ENCODE data around the gene ZDHHC1.

Gene ZDHHC1

DNA sequence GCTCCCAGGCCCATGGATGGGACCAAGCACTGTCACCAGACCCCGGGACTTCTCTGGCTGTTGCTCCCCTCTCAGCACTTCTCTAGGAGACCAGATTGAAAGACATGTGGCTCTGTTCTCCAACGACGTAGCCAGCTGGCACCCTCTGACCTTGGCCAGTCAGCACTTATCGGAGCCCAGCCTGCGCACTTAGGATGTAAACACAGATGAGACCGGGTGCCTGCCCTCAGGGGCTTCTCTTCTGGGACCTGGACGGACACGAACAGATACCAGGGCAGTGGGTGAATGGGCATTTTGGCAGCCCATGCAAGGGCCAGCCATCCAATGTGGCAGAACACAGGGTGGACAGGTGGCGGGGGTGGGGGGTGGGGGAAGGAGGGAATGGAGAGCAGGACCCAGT, 6.6 kb downstream of the ZDHHC1 start:
- DNase-seq (ENCODE audit: low read depth in 2 of 2): no peak

DNA sequence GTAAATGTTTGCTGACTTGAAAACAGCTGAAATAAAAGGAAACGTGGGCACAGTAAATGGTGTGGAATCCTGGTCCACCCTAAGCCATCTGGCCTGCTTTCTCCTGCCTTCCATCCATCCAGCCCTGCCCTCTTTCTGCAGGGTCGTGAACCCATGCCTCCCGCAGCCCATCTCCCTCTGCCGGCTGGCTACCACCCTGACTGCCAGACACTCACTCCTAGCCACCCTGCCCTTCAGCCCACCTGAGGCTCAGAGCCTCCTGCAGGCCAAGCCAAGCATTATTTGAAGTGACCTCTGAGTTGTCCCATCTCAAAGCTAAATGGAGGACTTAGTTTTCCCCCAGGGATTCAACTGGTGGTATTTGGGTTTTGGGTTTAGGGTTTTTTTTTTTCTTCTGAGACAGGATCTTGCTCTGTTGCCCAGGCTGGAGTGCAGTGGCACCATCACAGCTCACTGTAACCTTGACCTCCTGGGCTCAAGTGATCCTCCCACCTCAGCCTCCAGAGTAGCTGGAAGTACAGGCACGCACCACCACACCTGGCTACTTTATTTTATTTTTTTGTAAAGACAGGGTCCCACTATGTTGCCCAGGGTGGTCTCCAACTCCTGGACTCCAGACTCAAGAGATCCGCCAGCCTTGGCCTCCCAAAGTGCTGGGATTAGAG, 8.4 kb downstream of the ZDHHC1 start:
- no peak for DNase-seq (ENCODE audit: low read depth in 2 of 2)

- no peak for DNase-seq (ENCODE audit: low read depth in 2 of 2)
Observed at GRCh38 chr16:67407176-67407787, 9.0 kb downstream of the ZDHHC1 start.

DNA sequence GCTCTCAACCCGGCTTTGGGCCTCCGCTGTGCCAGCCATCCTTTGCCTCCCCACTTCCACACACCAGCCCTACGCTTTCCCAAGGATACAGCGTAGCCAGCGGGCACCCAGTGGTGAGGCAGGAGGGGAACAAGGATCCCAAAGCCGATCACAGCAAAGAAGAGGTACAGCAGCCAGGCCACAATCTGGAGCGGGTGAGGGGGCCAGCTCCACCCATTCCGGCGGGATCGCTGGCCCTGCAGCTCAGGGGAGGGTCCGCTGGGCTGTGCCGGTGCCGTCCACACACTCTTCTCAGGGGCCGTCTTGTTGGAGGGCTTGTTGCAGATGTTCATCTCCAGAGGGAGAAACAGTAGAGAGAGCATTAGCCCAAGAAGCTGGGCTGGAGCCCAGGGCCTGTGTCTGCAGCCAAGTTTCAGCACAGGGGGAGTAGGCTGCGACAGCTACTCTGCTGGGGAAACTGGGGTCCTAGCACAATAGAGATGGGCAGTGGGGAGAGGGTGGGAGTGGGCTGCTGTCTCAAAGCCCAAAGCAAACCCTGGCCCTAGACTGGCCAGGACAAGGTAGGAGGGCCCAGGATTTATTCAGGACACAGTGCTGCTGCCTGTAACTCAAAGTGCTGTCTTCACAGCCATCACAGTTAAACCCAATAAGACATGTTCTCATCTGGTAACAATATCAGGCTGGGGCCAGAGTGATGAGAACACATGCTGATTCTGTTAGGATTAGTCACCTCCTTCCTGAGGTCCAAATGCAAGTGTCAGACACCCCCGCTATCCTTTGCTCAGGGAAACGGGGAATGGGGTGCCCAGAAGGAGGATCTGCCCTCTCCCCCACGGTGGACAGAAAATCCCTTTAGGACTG, 9.9 kb downstream of the ZDHHC1 start:
- DNase-seq (ENCODE audit: low read depth in 2 of 2): no peak

GRCh38 chr16:67405336-67405735, 10.9 kb downstream of the ZDHHC1 start:
- no peak for DNase-seq (ENCODE audit: low read depth in 2 of 2)

DNA sequence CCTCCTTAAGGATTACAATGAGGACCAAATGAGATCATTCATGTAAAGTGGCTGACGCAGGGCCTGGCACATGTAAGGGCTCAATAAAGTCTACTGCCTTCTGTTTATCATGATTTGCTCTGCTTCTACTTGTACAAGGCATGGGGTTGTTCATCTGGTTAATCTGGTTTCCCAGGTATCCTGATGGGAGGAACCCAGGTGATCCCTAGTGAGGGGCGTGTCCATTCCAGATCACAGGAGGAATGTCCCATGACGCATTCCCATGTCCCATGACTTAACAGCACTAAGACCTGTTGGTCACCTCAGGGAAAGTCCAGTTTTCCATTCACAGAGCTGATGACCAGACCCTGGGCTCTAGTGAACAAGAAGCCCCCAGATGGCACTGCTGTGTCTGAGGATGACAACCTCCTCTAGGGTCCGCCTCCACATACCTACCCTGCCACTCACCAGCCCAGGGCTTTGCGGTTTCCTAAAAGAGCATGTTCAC, 11.5 kb downstream of the ZDHHC1 start:
- no peak for DNase-seq (ENCODE audit: low read depth in 2 of 2)

- no peak for DNase-seq (ENCODE audit: low read depth in 2 of 2)
Observed at GRCh38 chr16:67403976-67404555, 12.2 kb downstream of the ZDHHC1 start.

DNA sequence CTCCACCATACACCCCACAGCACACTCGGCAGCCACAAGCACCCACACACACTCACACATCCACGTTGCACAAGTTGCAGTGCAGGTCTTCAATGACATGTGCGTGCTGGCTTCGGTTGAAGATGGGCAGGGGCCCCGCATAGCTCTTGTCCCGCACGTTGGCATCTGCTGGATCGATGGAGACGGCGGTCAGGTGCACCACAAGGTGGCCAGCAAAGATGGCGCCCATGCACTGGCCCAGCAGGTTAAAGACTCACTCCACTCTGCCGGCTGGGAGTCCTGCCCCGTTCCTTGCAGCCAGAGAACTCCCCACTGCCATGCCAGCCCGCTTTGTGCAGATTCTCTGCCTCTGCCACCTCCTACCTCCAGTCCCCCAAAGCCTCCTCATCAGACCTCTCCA, 15.4 kb downstream of the ZDHHC1 start:
- no peak for DNase-seq (ENCODE audit: low read depth in 2 of 2)

GRCh38 chr16:67399749-67400704, 16.2 kb downstream of the ZDHHC1 start:
- no peak for DNase-seq (ENCODE audit: low read depth in 2 of 2)

DNA sequence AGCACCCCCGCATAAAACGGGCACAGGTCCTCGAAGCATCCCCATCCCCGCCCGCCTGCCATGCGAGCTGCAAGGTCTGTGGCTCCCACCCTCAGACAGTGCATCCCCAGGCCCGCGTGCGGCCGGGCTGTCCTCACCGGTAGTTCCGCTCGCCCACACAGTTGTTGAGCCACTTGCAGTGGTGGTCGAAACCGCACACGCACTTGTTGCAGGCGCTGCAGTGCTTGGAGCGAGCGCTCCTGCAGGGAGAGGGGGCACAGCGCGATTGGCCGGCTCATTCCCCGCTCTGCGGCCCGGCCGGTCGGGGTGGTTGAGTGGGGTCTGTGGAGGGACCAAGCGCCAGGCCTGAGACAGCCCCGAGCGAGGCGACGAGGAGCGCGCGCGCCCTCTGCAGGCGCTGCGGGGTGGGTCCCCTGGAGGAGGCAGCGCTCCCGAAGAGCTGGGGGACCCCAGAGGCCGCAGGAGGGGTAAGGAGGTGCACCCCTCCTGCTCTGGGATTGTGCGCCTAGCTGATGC, 17.0 kb downstream of the ZDHHC1 start:
- DNase-seq (ENCODE audit: low read depth in 2 of 2): no peak

DNA sequence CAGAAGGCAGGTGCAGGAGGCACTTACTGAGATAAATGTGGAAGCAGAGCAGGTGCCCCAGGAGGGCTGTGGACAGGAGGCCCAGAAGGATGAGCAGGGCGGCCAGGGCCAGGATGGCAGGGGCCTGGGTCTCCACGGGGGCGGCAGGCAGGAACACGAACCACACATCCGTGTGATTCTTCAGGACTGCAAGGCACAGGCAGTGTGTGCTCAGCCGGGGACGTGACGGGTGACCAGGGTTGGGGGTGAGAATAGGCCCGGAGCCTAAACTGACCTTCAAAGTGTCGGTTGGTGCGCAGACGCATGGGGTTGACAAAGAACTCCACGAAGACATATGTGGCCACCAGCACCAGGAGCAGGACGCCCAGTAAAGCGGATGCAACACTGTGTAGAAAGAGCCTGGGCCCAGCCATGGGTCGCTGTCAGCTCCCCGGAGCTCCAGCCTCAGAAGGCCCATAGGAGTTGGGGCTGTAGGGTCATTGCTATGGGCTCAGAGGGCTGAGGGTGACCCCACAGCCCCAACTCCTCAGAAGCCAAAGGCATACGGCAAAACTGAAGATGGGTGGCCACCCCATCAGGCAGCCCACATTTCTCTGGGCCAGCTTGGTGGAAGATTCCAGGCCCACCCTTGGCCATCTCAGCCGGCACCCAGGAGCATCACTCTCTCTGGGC, 17.6 kb downstream of the ZDHHC1 start:
- DNase-seq (ENCODE audit: low read depth in 2 of 2): no peak

GRCh38 chr16:67397812-67398545, 18.3 kb downstream of the ZDHHC1 start:
- DNase-seq (ENCODE audit: low read depth in 2 of 2): no peak

DNA sequence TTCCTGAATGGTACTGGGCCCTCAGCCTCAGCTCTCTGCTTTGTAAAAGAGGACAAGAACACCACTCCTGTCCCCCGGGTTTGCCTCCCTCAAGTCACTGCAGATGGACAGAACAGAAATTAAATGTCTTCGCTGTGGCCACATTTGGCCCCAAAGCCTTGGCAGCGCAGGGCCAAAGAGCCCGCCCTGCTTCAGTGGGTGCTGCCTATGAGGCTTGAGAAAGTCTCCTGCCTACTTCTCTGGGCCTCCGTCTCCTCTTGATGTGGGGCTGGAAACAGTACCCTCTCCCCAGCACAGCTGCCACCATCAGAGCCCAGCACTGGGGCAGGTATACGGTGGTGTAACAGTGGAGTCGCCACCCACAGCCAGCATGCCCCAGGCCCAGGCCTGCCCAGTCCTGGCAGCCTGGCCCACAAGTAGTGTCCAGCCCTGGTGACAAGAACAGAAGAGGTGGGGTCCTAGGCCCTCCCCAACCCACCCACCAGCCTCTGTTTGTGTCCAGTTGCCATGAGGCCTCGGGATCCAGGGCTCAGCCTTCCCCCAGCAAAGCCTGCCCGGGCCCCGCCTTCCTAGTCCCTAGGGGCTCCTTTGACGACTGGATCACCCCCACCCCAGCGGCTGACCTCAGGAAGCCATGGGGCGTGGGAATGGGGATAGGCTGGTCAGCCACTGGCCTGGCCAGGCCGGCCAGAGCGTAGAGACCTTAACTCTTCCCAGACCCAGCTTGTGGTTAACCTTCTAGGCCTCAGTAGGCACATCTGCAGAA, 19.1 kb downstream of the ZDHHC1 start:
- no peak for DNase-seq (ENCODE audit: low read depth in 2 of 2)

DNA sequence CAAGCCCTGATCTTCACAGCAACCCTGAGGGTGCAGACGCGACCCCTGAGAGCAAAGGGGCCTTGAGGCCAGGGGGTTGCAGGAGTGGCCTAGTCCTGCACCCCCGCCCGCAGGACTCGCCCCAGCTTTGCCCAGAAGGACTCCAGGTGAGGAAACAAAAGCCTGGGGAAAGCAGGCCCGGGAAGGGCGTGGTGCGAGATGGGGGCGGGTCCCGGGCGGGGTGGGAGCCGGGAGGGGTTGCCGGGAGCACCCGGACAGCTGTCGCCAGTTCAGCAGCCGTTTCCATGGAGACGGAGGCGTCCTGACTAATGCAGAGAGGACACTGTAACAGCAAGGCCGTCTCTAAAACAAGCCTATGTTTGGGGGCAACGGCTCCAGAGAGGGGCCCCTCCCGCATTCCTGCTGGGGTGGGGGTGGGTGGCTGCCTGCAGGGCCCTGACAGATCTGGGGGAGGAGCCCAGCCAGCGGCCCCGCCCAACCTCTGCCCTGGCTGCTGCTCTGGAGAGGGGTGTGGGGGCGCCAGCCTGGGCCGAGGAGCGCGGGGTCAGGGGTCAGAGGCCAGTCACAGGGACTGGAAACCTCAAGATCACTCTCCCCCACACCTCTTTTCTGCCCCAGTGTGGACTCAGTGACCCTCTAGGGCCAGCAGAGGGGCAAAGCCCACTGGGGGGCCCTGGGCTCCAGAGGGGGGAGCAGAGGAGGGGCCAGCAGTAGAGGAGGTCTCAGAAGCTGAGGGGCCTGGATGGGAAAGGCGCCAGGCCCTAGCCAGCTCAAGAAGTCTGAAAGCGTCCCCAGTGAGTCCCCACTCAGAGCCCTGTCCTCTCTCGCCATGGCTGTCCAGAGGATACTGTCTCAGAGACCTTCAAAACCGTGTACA, 19.9 kb downstream of the ZDHHC1 start:
- DNase-seq (ENCODE audit: low read depth in 2 of 2): no peak

- DNase-seq (ENCODE audit: low read depth in 2 of 2): no peak
Observed at GRCh38 chr16:67395458-67396158, 20.7 kb downstream of the ZDHHC1 start.

- no peak for DNase-seq (ENCODE audit: low read depth in 2 of 2)
Observed at GRCh38 chr16:67395105-67395457, 21.2 kb downstream of the ZDHHC1 start.
